Right forelimb (tissue), 1 donor: Measurements from ENCODE around the gene GHRL.
"Not testable (repeated sequence)": the region's sequence is repeated elsewhere in the genome, so short reads cannot be mapped to it uniquely, and the experiment has no call there.

Experiments used
- DNase-seq: peaks from one replicate; pipeline ENCODE4 v3.0.0-alpha.2; 2018

Gene GHRL

GRCh38 chr3:10272476-10272875, 20.3 kb downstream of the GHRL start:
- not testable (repeated sequence) for DNase-seq

DNA sequence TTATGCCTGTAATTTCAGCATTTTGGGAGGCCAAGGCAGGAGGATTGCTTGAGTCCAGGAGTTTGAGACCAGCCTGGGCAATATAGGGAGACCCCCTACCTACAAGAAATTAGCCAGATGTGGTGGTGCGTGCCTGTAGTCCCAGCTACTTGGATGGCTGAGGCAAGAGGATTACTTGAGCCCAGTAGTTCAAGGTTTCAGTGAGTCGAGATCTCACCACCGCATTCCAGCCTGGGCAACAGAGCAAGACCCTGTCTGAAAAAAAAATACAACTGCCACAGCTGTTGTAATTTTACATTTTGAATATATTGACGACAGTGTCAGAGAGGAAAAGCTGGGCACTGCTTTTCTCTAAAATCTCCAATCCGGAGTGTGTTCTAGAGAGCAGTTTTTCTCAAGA, 23.3 kb downstream of the GHRL start:
- DNase-seq, result no peak

DNA sequence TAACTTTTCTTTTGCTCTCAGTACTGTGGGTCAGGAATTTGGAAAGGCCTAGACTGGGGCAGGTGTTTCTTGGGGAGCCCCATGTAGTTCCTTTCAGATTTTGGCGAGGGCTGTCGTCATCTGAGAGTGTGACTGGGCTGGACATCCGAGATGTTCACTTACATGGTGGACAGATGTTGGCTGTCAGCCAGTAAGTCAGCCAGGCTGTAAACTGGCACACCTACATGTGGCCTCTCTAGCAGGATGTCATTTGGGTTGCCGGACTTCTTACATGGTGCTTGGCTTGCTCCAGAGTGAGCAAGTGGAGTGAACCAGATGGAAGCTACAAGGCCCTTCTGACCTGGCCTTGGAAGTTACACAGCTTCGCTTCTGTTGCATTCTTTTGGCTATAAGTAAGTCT, 23.8 kb downstream of the GHRL start:
- no peak for DNase-seq

DNA sequence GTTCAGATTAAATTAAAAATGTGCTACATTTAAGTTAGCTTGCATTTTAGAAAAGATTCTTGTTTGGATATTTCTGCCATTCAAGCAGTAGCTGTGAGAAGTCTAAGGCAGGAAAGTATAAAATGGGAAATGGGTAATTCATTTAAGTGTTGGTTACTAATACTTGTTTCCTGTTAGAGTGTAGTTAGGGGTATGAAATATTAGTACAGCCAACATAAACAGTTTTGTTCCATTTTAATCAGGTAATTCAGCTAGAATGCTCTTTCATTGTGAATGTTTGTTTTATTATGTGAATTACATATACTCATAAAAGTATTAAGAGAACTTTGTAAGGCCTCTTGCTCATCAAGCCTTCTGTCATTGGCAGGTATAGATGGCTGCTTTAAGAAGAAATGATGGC, 24.6 kb downstream of the GHRL start:
- no peak for DNase-seq

DNA sequence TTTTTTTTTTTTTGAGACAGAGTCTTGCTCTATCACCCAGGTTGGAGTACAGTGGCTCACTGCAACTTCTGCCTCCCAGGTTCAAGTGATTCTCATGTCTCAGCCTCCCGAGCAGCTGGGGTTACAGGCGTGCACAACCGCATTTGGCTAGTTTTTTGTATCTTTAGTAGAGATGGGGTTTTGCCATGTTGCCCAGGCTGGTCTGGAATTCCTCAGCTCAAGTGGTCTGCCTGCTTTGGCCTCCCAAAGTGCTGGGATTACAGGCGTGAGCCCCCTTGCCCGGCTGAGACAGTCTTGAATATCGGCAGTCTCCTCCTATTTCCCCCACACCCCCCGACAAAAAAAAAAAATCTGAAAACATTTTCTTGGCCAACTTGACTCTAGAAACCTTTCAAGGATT, 25.8 kb downstream of the GHRL start:
- not testable (repeated sequence) for DNase-seq

DNA sequence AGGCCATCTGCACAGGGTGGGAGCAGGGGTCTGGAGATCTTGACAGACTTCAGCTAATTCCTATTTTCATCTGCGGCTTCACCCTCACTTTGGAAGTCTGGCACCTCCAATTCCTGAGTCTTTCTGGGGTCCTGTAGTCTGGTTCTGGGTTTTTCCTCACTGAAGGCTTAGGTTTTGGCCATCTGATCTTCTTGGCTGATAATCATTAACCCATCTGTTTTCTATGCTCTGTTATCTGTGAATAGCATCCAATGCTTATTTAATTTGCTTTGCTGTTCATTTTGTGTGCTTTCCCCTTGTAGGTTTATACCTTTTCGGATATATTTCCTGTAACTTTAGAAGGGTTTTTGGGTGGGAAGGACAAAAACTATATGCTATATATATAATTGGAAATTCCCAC, 26.9 kb downstream of the GHRL start:
- DNase-seq, result no peak

GRCh38 chr3:10263646-10264363, 28.9 kb downstream of the GHRL start:
- DNase-seq, result no peak

DNA sequence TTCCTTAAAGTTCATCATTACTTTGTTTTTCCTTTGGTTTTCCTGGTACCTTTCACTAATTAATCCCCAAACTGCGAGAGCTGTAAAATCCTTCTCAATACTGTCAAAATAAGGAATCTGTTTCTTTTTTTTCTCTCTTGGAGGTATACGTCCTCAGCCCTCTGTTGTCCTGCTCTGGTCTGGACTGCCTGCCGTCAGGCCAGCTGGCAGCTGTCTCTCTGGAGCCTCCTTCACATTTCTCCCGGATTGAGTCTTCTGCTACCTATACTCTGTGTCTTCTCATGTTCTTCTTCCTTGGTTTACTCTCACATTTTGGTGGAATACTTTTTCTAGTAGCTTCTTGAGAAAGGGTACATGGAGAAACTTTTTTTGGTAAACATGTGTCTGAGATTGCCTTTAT, 30.7 kb downstream of the GHRL start:
- no peak for DNase-seq

GRCh38 chr3:10260211-10260701, 32.5 kb downstream of the GHRL start:
- DNase-seq, result no peak

DNA sequence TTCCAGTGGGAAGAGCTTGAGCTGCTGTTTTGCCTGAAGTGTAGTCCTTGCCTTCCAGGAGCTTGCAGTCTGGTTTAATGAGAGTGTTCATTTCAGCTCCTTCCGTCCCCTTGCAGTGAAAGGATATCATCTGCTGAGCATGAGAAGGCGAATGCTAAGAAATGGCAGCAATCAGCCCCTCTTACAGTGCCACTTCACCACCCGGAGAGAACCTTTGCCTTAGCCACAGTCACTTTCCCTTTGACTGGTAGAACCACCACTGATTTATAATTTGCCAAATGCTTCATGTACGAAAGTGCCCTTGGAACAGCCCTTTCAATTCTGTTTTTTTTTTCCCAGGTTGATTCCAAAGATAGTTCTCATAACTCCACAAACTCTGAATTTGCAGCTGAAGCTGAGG, 32.9 kb downstream of the GHRL start:
- no peak for DNase-seq

DNA sequence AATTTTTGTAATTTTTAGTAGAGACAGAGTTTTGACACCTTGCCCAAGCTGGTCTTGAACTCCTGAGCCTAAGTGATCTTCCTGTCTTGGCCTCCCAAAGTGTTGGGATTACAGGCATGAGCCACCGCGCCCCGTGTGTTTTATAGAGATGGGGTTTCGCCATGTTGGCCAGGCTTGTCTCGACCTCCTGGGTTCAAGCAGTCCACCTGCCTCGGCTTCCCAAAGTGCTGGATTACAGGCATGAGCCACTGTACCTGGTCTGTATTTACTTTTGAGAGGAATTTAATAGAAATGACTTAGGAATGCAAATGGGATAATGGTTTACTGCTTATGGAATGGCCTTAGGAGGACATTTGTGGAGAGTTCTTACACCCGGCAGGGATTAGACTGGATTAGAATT, 33.7 kb downstream of the GHRL start:
- no peak for DNase-seq

GRCh38 chr3:10255835-10256234, 36.9 kb downstream of the GHRL start:
- no peak for DNase-seq

- no peak for DNase-seq
These were observed 39.0 kb downstream of the GHRL start for GRCh38 chr3:10253731-10254130.

- DNase-seq, result no peak
These were observed 41.7 kb downstream of the GHRL start for GRCh38 chr3:10251006-10251405.

DNA sequence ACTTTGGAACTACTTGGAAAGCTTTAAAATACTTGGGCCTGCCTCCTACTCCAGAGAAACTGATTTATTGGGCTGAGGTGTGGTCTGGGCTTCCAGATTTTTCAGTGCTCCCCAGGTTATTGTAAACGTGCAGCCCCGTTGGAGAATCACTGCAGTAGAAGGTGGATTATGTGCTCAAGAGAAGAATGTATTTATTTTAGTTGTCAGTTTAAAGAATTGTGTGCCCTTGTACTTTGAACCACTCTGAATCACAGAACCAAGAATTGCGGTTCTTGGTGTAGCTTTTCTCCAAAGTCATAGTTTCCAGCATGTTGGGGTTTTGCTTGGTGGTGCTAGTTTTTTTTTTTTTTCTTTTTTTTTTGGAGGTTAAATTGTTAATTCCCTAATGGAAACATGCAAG, 42.9 kb downstream of the GHRL start:
- no peak for DNase-seq

- peak; percentile 51 for DNase-seq
These were observed 43.6 kb downstream of the GHRL start for GRCh38 chr3:10248984-10249748.

DNA sequence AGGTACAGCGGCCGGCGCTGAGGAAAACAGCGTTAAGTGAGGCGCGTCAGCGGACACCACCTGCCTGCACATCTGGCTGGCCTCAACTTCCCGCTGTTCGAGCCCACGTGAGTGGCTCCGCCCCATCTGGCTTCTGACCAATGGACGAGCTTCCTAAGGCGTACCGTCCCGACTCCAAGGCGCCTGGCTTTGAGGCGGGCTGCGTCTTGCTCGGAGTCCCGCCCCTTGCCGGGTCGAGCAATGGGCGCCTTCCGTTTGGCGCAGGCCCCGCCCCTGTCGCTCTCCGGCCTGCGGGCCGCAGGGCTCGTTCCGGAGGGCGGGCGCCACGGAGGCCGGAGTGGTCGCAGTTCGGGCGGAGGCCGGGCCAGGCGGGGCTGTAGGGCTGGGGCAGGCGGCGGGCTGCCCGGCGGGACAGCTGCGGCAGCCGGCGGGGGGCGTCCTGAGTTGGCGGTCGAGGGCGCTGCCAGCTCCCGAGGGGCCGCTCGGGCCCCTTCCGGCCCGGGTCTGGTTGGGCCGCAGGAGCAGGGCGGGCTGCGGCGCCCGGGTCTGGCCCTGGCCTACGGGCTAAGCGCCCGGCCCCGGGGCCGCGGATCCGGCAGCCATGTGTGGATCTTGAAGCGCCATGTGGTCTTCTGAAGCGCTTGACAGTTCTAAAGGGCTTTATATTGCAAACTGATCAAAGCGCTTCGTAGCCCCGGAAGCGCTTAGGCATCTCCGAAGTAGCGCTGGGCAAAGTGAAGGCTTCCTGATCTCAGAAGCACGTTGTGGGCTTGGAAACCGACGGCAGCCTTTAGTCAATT, 44.4 kb downstream of the GHRL start, which contains the start of gene TATDN2:
TSS of gene TATDN2 (plus strand) at position 276 of the 800 bp plus-strand sequence. CDS start 742 bp downstream, outside the sequence.
- peak; percentile 94 for DNase-seq

DNA sequence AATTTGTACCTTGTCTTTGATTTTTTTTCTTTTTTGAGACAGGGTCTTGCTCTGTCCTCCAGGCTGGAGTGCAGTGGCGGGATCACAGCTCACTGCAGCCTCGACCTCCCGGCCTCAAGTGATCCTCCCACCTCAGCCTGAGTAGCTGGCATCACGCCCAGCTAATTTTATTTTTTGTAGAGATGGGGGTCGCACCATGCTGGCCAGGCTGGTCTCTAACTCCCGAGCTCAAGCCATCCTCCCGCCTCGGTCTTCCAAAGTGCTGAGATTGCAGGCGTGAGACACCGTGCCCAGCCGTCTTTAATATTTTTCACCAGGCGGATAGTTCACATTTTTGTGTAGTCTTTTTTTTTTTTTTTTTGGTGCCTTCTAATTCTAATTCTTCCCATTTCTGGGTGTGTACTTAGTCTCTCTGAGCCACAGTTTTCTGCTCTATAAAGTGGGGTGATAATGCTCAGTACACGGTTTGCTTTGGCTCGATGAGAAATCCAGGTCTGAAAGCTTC, 45.0 kb downstream of the GHRL start:
- DNase-seq, result no peak

DNA sequence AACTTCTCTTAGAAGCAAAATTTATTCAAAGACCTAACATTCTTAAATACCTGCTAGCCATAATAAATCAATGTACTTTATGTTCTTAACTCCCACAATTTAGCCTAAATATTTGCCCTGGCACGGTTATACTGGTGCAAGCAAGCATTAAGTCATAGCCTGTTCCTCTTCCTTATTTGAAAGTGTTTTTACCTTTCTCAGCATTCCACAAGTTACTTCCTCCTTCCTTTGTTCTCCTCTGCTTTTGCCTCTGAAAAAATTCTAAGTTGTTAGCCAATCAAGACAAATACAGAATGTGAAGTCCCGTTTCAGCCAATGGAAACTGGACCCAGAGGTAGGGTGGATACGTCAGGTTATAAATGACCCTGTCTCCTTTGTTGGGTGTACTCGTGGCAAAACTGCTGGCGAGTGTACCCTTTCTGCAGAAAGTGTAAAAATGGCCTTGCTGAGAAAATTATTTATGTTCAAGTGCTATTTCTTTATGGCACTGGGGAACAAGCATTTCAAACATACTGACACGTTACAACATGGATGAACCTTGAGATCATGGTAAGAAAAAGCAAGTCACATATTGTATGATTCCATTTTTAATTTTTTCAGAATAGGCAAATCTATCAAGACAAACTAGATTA, 47.5 kb downstream of the GHRL start:
- no peak for DNase-seq

DNA sequence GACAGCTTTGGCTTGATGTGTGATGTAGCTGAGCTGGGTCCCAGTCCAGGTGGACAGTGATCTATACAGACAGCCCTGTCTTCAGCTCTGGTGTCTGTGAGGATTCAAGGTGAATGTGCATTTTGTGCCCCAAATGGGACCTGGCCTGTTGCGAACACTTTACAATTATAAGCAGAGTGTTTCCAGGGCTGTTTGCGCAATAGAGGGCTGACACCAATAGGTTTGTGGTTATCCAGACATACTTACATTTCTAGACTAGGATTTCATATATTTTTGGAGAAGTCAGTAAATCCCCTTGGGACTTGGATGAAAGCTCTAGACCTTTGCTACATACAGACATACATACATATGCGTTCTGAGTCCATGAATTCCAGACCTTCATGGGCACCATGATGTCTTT, 48.7 kb downstream of the GHRL start:
- DNase-seq, result no peak

DNA sequence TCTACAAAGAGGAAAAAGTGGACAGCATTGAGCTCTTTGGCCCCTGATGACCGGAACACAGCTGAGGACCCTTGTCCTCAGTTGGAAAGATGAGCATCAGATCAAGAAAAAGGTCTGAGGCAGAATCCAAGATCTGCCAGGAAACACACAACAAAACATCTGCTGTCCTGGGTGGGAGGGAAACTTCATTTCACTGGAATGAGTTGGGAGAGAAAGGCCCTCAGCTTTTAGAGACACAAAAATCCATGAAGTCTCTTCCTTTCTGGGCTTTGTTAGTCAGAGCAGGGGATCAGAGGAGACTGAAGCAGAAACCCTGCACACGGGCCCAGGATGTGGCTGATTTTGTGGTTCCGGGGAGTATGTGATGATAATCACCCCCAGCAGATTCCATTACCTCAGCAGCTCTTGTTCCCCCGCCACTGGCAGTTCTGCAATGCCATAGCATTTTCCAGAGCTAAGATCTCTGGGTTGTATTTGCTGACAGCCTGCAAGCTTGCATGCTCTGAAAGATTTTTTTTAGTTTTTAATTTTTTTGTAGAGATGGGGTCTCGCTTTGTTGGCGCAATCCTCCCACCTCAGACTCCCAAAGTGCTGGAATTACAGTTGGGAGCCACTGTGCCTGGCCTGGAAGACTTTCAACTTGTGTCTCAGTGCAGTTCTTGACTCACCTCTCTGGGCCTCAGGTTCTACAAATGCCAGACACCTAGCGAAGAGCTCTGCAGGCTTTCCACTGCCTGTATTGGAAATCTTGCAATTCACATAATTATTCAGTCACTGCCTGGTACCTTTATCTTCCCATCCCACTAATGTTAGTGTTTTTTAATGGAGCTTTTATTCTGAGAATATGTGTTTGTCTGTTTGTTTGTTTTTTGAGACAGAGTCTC, 50.3 kb downstream of the GHRL start:
- DNase-seq, result no peak

DNA sequence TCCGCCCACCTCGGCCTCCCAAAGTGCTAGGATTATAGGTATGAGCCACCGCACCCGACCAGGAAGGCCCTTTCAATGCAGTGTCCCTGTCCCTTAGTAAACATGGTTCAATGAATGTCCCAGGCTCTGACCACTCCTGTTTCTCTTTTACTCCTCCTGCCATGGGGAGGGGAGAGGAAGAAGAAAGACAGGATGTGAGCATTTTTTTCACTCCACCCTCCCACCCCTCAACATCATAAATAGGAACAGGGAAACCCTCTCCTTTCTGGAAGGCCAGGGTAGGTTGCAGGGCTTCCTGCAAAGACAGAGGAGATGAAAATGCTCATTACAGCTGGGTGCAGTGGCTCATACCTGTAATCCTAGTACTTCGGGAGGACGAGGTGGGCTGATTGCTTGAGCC, 51.9 kb downstream of the GHRL start:
- DNase-seq, result no peak
